IPS DF 6.9 (cell line): ENCODE measurements around the gene ATAD1.
"Not testable (repeated sequence)": the region's sequence is repeated elsewhere in the genome, so short reads cannot be mapped to it uniquely, and the experiment has no call there.

Source experiments
- DNase-seq: peaks from one replicate; pipeline ENCODE4 v3.0.0-alpha.2; 2013; ENCODE audit warnings: low read depth, low spot score
- H3K27ac ChIP-seq: one replicate; pipeline ENCODE4 v1.5.1; 2013; ENCODE audit warnings: low read length, control low read depth
- H3K27me3 ChIP-seq: 2 replicates; pipeline ENCODE4 v1.6.1; 2013; ENCODE audit warnings: mild to moderate bottlenecking, low read length; ENCODE audit not compliant: control insufficient read depth, insufficient read depth
- H3K36me3 ChIP-seq: 2 replicates; pipeline ENCODE4 v1.6.1; 2013; ENCODE audit warnings: low read length; ENCODE audit not compliant: control insufficient read depth, insufficient read depth
- H3K4me1 ChIP-seq: 2 replicates; pipeline ENCODE4 v1.6.1; 2013; ENCODE audit warnings: low read length; ENCODE audit not compliant: control insufficient read depth, insufficient read depth
- H3K4me3 ChIP-seq: 2 replicates; pipeline ENCODE4 v1.5.1; 2013; ENCODE audit warnings: mild to moderate bottlenecking, low read length
- H3K9me3 ChIP-seq: 2 replicates; pipeline ENCODE4 v1.6.1; 2013; ENCODE audit warnings: low read length, inconsistent platforms; ENCODE audit not compliant: control insufficient read depth, insufficient read depth
- WGBS: extraction: QIAGEN DNeasy Blood & Tissue Kit; methylation state at CpG from one replicate; pipeline ENCODE4 v1.1.7; 2013; ENCODE audit warnings: mixed read lengths, missing lambda C conversion rate; ENCODE audit not compliant: insufficient read length, insufficient coverage; 5-methylcytosine and 5-hydroxymethylcytosine counted together

The ATAD1 gene

DNA sequence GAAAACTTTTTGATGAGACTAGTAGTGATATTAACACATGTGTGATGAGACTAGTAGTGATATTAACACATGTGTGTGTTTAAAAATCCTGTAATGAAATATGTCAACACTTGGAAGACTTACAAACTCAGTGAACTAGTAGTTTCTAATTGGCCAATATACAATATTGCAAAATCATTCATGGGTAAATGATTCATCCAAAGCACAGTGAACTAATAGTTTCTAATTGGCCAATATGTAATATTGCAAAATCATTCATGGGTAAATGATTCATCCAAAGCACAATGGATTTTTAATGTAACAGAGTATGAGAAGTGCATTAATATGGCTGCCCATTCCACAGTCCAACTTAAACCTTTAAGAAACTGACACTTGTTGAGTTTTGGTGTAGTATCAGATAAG, 77.8 kb downstream of the ATAD1 start:
- peaks cover 3% of the 10 kb centered on the region for H3K36me3 ChIP-seq
- H3K27me3 ChIP-seq, result no peaks in the 10 kb centered on the region
- H3K4me1 ChIP-seq, result no peaks in the 10 kb centered on the region
- H3K27ac ChIP-seq, result no peak overlapping the region
- no peaks in the 10 kb centered on the region for H3K9me3 ChIP-seq
- no peak for DNase-seq
- H3K4me3 ChIP-seq, result no peak overlapping the region

DNA sequence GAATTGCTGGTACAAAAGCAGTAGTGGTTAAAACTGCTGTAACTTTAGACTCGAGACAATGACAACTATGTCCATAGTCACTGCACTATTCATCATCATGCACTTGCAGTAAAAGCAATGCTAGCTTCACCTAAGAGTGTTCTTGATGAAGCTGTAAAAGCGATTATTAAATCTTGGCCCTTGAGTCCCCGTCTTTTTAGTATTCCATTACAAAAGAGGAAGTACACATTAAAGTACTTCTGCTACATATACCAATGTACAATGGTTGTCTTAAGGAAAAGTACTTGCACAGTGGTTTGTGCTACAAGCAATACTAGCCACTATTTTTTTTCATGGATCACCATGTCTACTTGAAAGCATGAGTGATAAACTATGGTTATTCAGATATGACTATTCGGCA, 78.3 kb downstream of the ATAD1 start:
- no peaks in the 10 kb centered on the region for H3K4me1 ChIP-seq
- H3K36me3 ChIP-seq, result peaks cover 3% of the 10 kb centered on the region
- H3K9me3 ChIP-seq, result no peaks in the 10 kb centered on the region
- WGBS, result no CpG with 5 or more reads among the region's 4 CpGs
- DNase-seq, result no peak
- no peak overlapping the region for H3K4me3 ChIP-seq
- H3K27ac ChIP-seq, result no peak overlapping the region
- H3K27me3 ChIP-seq, result no peaks in the 10 kb centered on the region

DNA sequence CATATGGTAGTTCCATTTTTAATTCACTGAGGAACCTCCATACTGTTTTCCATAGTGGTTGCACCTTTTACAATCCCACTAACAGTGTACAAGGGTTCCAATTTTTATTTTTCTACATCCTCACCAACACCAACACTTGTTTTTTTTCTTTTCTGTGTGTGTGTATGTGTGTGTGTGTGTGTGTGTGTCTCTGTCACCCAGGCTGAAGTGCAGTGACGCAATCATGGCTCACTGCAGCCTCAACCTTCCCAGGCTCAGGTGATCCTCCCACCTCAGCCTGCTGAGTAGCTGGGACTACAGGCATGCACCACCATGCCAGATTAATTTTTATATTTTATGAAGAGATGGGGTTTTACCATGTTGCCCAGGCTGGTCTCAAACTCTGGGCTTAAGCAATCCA, 79.8 kb downstream of the ATAD1 start:
- not testable (repeated sequence) for H3K36me3 ChIP-seq, H3K9me3 ChIP-seq, DNase-seq, H3K4me3 ChIP-seq, H3K4me1 ChIP-seq, H3K27ac ChIP-seq, H3K27me3 ChIP-seq
- no CpG with 5 or more reads among the region's 1 CpG for WGBS

DNA sequence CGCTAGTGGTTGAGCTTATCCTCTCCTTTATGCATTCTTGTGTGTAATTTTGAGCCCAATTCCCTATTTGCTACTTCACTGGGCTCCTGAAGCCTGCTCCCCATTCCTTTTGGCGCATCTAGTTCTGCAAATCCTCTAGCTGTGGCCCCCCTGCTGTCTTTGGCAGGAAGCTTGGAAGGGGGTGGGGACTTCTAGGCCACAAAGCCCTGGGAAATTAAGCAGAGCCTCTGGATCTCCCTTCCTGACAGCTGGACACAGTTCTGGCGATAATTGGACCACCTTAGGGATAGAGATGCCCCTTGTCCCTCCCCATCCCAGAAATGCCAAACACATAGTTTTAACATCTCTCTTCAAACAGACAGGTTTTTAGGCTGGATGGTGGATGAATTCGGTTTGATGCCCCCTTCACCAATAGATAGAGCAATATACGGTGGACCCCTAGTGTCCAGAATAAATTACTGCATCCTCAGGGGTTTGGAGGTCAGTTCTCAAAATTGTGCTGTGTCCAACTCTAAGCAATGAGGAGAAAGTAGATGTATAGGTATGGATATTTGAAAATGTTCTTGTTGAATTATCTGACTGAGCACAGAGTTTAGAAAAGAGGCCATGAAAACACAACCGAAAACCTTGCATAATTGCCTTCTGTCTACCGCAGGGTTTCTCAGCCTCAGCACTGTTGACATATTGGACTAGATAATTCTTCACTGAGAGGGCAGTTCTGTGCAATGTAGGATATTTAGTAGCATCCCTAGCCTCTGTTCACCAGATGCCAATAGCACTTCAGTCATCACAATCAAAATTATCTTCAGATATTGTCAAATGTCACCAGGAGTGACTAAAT, 82.8 kb downstream of the ATAD1 start:
- Histone ChIP-seq H3K4me1 (no peaks in the 10 kb centered on the region), H3K4me3 (no peak overlapping the region), H3K27ac (no peak overlapping the region), H3K27me3 (no peaks in the 10 kb centered on the region), H3K36me3 (no peaks in the 10 kb centered on the region), H3K9me3 (no peaks in the 10 kb centered on the region)
- WGBS, result no CpG with 5 or more reads among the region's 7 CpGs
- peak; percentile 41 for DNase-seq

DNA sequence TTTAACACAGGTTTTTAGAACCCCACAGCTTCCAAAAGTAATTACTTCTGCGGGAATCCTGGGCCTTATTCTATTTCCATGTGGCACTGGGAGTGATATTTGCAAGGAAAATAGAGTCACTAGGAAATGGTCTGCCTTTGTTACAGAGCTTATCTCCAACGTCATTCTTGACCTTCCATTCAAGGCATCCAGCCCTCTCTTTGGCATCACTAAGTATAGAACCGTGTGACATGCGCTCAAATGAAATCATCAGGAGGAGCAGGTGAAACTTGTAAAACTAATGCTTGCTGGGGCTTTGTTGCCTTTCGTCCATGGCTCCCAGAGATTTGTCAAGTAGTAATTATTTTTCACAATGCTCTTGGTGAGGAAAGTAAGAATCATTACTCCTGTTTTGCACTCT, 84.9 kb downstream of the ATAD1 start:
- WGBS, result no CpG with 5 or more reads among the region's 5 CpGs
- no peak overlapping the region for H3K27ac ChIP-seq
- H3K4me1 ChIP-seq, result no peaks in the 10 kb centered on the region; the same call in 1 of the 2 replicates
- H3K9me3 ChIP-seq, result no peaks in the 10 kb centered on the region
- no peak for DNase-seq
- no peak overlapping the region for H3K4me3 ChIP-seq
- no peaks in the 10 kb centered on the region for H3K36me3 ChIP-seq
- no peaks in the 10 kb centered on the region for H3K27me3 ChIP-seq

DNA sequence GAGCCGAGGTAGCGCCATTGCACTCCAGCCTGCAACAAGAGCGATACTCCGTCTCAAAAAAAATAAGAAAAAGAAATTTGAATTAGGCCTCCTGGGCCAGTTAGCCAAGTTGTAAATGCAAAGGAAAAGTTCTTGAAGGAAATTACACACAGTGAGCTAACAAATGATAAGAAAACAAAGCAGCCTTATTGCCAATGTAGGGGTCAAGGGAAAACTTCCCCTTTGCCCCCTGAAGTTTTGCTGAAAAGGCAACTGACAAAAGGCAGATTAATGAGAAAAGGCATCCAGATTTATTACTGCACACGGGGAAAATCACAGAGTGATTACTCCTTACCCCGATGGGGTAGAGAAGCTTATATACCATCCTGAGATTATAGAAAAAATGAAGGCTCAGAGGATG, 88.1 kb downstream of the ATAD1 start:
- Histone ChIP-seq H3K27me3 (no peaks in the 10 kb centered on the region), H3K36me3 (no peaks in the 10 kb centered on the region), H3K9me3 (no peaks in the 10 kb centered on the region), H3K27ac (no peak overlapping the region), H3K4me3 (no peak overlapping the region), H3K4me1 (no peaks in the 10 kb centered on the region; the same call in 1 of the 2 replicates)
- WGBS, result no CpG with 5 or more reads among the region's 6 CpGs
- no peak for DNase-seq

DNA sequence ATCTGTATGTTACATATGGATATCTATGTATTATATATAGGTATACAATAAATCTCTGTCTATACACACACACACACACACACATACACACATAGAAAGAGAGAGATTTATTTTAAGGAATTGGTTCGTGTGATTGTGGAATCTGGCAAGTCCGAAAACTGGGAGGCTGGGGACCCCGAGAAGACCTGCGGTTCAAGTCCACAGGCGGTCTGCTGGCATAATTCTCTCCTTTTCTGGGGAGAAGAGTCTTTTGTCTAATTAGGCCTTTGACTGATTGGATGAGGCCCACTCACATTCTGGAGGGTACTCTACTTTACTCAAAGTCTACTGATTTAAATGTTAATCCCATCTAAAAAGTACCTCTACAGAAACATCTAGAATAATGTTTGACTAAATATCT, 93.2 kb downstream of the ATAD1 start:
- Histone ChIP-seq H3K9me3 (no peaks in the 10 kb centered on the region), H3K27ac (no peak overlapping the region), H3K4me3 (no peak overlapping the region), H3K27me3 (no peaks in the 10 kb centered on the region), H3K4me1 (no peaks in the 10 kb centered on the region; the same call in 1 of the 2 replicates), H3K36me3 (no peaks in the 10 kb centered on the region)
- no CpG with 5 or more reads among the region's 5 CpGs for WGBS
- no peak for DNase-seq

DNA sequence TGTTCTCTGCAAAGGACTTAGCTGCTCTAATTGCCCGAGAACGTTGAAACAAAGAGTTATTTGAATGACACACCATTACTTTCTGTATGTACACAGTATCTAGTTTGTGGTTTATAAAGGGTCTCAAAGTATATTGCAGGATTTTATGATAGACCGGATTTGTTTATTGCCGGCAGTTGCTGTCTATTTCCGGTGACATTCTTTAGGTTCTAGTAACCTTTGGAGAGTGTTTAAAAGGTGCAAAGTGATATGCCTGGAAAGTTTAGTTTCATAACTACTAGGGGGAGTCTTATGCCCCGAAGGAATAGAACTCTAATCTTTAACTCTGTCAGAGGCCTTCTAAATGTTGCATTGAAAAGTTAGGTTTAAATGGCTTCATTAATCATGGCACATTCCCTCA, 94.5 kb downstream of the ATAD1 start:
- no peaks in the 10 kb centered on the region for H3K4me1 ChIP-seq
- H3K27me3 ChIP-seq, result no peaks in the 10 kb centered on the region
- H3K27ac ChIP-seq, result no peak overlapping the region
- H3K9me3 ChIP-seq, result no peaks in the 10 kb centered on the region
- DNase-seq, result no peak
- H3K36me3 ChIP-seq, result no peaks in the 10 kb centered on the region
- no CpG with 5 or more reads among the region's 6 CpGs for WGBS
- no peak overlapping the region for H3K4me3 ChIP-seq

DNA sequence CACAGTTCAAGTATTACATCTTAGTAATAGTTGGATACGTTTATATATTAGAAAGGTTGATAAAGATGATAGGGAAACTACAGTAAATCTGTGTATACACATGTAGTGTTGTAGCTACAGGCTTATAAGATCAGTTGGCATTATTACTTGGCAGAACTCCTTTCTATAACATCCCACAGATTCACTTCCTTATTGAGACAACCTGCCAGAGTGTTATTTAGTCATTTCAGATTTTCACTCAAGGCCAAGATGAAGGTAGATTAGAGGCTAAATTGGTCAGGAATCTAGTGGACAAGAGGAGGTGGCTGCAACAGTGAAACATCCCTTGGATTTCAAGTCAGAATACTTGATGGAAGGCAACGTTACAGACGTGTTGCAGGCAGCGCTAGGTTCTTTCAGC, 95.3 kb downstream of the ATAD1 start:
- H3K4me3 ChIP-seq, result no peak overlapping the region

DNA sequence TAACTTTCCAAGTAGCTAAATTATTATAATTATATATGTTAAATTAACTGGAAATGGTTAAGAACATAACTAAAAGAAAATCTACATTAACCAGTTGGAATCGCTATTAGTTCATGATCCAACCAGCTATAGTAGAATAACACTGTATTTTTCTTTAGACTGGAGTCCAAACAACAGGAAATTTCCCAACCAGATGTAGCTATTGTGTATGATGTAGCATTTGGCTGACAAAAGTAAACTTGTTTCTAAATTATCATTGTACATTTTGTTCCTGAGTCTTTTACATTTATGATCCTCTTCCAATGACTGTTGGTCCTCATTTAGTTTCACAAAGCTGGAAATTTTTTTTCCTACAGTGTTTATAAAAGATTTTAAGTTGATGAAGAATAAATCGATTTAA, 96.2 kb downstream of the ATAD1 start:
- H3K4me3 ChIP-seq, result no peak overlapping the region
- H3K9me3 ChIP-seq, result no peaks in the 10 kb centered on the region
- H3K4me1 ChIP-seq, result no peaks in the 10 kb centered on the region
- 100% methylated on average over 1 of the region's 2 CpGs for WGBS
- H3K36me3 ChIP-seq, result no peaks in the 10 kb centered on the region
- no peaks in the 10 kb centered on the region; the same call in 1 of the 2 replicates for H3K27me3 ChIP-seq
- no peak overlapping the region for H3K27ac ChIP-seq
- DNase-seq, result no peak

More for the DNA sequence above, 95.3 kb downstream of the ATAD1 start:
- no peaks in the 10 kb centered on the region for H3K36me3 ChIP-seq
- no peaks in the 10 kb centered on the region for H3K9me3 ChIP-seq
- H3K27ac ChIP-seq, result no peak overlapping the region
- WGBS, result 100% methylated on average over 1 of the region's 4 CpGs
- DNase-seq, result no peak
- no peaks in the 10 kb centered on the region for H3K27me3 ChIP-seq
- H3K4me1 ChIP-seq, result no peaks in the 10 kb centered on the region

DNA sequence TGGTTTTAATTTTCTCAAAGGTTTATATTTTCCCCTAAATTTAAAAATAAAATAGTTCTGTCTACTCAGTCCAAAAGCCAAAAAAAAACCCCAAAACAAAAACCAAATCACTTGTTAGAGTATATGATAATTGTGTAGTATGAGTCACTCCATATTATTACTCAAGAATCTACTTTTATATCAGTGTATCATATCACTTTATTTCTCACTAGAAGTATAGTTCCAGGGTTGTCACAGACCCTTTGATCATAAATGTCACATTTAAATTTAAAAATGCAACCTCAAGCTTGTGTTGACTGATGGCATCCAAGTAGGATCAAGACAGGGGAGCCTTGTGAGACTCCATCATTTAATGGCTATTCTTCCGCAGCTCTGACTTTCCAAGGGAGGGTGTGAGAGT, 97.4 kb downstream of the ATAD1 start:
- Histone ChIP-seq H3K9me3 (no peaks in the 10 kb centered on the region), H3K27me3 (no peaks in the 10 kb centered on the region; the same call in 1 of the 2 replicates), H3K36me3 (no peaks in the 10 kb centered on the region), H3K27ac (no peak overlapping the region), H3K4me3 (no peak overlapping the region), H3K4me1 (no peaks in the 10 kb centered on the region)
- DNase-seq, result no peak
- WGBS, result no CpG with 5 or more reads among the region's 1 CpG
